HG02970 (cell line): ENCODE results near the gene PCSK1N.

Experiments used
- ATAC-seq: cut with Tn5 transposase; IDR thresholded peaks from one replicate; pipeline ENCODE4 v1.9.1; 2021; ENCODE audit warnings: mild to moderate bottlenecking, moderate library complexity, moderate number of reproducible peaks; ENCODE audit not compliant: unreplicated experiment, low FRiP score

The PCSK1N gene

GRCh38 chrX:48791063-48791820 is 44.2 kb downstream of the PCSK1N start:
- ATAC-seq = no peak

- no peak for ATAC-seq
These were observed 44.9 kb downstream of the PCSK1N start for GRCh38 chrX:48790477-48790876.

DNA sequence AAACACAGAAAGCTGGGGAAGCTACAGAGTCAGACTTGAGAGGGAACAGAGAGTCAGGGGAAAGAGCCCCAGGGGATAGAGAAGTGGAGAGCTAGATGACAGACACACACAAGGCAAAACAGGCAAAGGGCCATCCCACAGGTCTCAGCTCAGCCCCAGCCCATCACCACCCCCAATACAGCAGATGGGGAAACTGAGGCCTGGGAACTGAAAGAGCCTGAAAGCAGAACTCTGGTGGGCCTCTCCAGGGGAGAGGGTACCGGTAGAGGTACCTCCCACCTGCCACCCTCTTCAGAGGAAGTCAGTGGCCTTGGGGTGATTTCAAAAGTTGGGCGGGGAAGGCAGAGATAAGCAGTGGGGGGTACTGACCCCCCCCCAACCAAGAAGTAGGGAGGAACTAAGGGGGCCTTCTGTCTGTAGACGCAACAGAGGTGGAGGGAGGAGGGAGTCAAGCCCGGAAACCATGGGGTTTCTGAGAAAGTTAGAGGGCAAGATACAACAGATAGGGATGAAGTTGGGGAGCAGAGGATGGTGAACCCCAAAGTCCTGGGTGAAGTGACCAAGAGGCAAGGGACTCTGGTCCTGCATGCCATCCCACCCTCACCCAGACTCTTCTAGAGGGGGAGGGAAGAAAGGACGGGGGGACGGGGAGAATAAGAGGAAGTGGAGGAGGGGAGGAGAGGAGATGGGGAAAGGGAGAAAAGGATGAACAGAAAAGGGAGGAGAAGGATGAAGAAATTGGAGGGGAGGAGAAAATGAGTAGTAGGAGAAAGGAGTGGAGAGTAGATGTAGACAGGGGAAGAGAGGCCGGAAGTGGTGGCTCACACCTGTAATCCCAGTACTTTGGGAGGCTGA is 45.8 kb downstream of the PCSK1N start:
- ATAC-seq = no peak

GRCh38 chrX:48787505-48788443 is 47.6 kb downstream of the PCSK1N start:
- ATAC-seq = no peak

GRCh38 chrX:48786825-48787504 is 48.4 kb downstream of the PCSK1N start:
- no peak for ATAC-seq

- no peak for ATAC-seq
These were observed 49.0 kb downstream of the PCSK1N start, which contains the start of gene GATA1 for GRCh38 chrX:48786341-48786800. GATA1 (plus strand) TSS chrX:48786590; CDS start chrX:48791110, 4,520 bp downstream.

DNA sequence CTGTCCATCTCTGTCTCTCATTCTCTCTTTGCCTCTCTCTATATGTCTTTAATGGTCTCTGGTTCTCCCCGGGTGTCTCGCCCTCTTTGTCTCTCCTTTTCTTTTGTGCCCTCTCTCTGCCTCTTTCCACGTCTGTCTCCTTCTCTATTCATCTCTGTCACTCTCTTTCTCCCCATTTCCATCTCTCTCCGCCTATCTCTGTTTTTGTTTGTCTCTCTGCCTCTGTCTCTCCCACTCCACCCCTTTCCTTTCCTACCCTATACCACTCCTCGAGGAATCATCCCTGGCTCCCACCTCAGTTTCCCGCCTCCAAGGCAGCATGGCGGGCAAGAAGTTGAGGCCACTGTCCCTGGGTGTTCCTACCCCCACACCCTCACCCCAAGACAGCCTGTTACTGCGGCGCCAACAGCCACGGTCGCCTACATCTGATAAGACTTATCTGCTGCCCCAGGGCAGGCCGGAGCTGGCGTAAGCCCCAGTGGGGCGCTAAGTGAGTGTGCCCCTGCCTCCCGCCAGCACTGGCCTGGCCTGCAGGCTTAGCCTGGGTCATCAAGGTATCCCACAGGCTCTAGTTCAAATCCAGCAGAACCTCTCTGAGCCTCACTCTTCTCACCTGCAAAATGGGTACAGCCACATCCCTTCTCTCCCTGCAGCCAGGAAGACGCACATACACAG is 49.7 kb downstream of the PCSK1N start:
- ATAC-seq = no peak

DNA sequence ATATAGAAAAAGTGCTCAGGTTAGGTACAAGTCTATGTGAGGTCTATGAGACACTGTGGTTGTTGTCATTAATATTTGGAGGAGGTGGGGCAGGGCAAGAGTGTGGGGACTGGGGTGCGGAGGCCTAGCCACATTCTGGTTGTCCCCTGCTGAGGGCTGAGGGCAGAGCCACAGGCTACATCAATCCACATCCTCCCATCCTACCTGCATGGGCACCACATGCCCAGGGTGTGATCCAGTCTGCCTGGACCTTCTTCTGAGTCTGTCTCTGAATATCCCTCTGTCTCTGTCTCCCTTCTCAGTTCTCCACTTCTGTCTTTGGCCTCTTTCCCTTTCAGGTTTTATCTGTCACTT is 50.2 kb downstream of the PCSK1N start:
- no peak for ATAC-seq

DNA sequence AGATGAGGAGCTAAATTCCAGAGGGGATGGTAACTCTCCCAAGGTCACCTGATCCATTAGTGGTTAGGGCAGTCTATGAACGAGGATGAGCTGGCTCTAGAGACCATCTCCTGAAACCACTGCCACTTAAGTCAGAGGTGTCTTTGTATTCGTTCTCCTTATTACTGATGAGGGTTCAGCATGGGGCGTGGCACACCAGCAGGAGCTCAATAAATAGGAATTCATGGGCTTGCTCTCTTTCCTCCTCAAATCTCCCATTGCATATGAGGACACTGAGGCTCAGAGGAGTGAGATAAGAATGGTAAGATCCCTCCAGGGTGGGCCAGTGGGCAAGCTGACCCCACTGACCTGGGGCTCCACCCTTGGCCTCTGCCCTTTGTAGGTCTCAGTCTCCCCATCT is 50.7 kb downstream of the PCSK1N start:
- no peak for ATAC-seq

DNA sequence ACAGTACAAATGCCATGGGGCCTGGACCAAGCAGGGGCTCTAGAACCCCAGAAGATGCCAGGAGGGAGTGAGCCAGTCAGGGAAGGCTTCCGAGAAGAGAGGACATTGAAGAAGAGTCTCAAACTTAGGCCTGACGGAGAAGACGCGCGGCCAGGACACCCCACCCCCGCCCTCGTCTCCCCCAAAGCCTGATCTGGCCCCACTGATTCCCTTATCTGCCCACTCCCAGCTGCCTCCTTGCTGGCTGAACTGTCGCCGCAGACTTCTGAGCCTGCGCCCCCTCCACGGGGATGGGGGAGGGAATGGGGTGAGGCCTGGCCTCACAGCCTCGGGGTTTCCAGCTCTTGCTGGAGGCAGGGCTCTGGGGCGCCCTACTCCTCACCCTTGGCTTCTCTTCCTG is 52.6 kb downstream of the PCSK1N start:
- no peak for ATAC-seq

DNA sequence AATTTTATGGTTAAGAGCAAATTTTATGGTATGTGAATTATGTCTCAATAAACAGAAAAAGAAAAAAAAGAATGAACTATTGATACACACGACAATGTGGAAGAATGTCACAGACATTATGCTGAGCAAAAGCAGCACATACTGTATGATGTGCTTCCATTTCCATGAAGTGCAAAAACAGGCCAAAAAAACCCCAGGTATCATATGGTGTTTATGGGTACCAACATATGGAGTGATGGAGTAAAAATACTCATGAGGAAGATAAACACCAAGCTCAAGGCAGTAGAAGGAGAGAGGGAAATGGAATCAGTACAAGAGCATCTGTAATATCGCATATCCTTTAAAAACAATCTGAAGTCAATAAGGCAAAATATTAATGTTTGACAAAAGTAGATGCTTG is 53.2 kb downstream of the PCSK1N start:
- no peak for ATAC-seq

DNA sequence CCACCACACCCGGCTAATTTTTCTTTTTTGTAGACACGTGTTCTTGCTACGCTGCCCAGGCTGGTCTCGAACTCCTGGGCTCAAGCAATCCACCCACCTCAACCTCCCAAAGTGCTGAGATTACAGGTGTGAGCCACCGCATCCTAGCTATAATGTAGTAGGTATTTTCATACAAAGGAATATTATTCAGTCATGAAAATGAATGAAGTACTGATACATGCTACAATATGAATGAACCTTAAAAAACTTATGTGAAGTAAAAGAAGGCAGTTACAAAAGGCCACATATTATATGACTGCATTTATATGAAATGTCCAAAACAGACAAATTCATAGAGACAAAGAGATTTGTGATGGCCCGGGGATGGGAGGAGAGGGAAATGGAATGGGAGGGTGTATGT is 53.7 kb downstream of the PCSK1N start:
- no peak for ATAC-seq
